Measurements from ENCODE around the gene PKNOX2. TPM values are rescaled to one million over a fixed set of nuclear protein-coding genes. Genes with fewer than 3 reads are reported as not detected.

Gene PKNOX2
- total RNA-seq, 1 experiment from 2014 or later: not detected

- Histone ChIP-seq H3K9me3 (no peaks in the 10 kb centered on the region), H3K27me3 (replicated peaks; ENCODE audit: control insufficient read depth, insufficient read depth, low read length) (peaks cover 3% of the 10 kb centered on the region; the same call in 1 of the 2 replicates), H3K4me3 (ENCODE audit: low read depth, low read length) (no peak overlapping the region), H3K4me1 (no peaks in the 10 kb centered on the region), H3K36me3 (ENCODE audit: control insufficient read depth, insufficient read depth, low read length) (no peaks in the 10 kb centered on the region)
- H3K4me1 Mint-ChIP-seq (ENCODE audit: low read depth, unreplicated experiment): no peaks in the 10 kb centered on the region
- H3K9me3 Mint-ChIP-seq (ENCODE audit: unreplicated experiment): no peaks in the 10 kb centered on the region
- no peak for DNase-seq
- POLR2A ChIA-PET: no interaction called here
- CTCF ChIA-PET: no interaction called here
- TF ChIP-seq, protein P1, sequence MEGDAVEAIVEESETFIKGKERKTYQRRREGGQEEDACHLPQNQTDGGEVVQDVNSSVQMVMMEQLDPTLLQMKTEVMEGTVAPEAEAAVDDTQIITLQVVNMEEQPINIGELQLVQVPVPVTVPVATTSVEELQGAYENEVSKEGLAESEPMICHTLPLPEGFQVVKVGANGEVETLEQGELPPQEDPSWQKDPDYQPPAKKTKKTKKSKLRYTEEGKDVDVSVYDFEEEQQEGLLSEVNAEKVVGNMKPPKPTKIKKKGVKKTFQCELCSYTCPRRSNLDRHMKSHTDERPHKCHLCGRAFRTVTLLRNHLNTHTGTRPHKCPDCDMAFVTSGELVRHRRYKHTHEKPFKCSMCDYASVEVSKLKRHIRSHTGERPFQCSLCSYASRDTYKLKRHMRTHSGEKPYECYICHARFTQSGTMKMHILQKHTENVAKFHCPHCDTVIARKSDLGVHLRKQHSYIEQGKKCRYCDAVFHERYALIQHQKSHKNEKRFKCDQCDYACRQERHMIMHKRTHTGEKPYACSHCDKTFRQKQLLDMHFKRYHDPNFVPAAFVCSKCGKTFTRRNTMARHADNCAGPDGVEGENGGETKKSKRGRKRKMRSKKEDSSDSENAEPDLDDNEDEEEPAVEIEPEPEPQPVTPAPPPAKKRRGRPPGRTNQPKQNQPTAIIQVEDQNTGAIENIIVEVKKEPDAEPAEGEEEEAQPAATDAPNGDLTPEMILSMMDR (IDR thresholded peaks at IDR 0.05; ENCODE audit: insufficient read depth in 1 of 2, low read depth in 1 of 2, low read length in 1 of 2, severe bottlenecking in 1 of 2, unreplicated experiment in 1 of 2): no peak
- intact Hi-C loops (cut with micrococcal nuclease; ENCODE audit: unreplicated experiment): no loop called here
- H3K4me3 Mint-ChIP-seq (ENCODE audit: unreplicated experiment): no peak overlapping the region
- peaks cover 29% of the 10 kb centered on the region for H3K27me3 Mint-ChIP-seq (ENCODE audit: insufficient read depth, unreplicated experiment)
- no peak overlapping the region for H3K27ac Mint-ChIP-seq (ENCODE audit: unreplicated experiment)
- no peaks in the 10 kb centered on the region for H3K36me3 Mint-ChIP-seq (ENCODE audit: insufficient read depth, unreplicated experiment)
- no TSS peak for BruUV-seq (replicated peaks)
Observed at GRCh38 chr11:125332821-125333220, 168.3 kb downstream of the PKNOX2 start.

- no peak overlapping the region for H3K4me3 ChIP-seq (ENCODE audit: low read depth, low read length)
- ChIA-PET CTCF (interaction anchor here (0.7 kb wide), 1 partner anchor 1449 kb away, joined by 4 read pairs; no protein-coding TSS in a partner anchor), POLR2A (interaction anchor here (0.6 kb wide), 1 partner anchor 39 kb away, joined by 3 read pairs; no protein-coding TSS in a partner anchor)
- no peaks in the 10 kb centered on the region for H3K36me3 Mint-ChIP-seq (ENCODE audit: insufficient read depth, unreplicated experiment)
- H3K36me3 ChIP-seq (ENCODE audit: control insufficient read depth, insufficient read depth, low read length): no peaks in the 10 kb centered on the region
- no peaks in the 10 kb centered on the region for H3K4me1 ChIP-seq
- no peak overlapping the region for H3K4me3 Mint-ChIP-seq (ENCODE audit: unreplicated experiment)
- H3K27me3 Mint-ChIP-seq (ENCODE audit: insufficient read depth, unreplicated experiment): peaks cover 32% of the 10 kb centered on the region
- no TSS peak for BruUV-seq (replicated peaks)
- no peaks in the 10 kb centered on the region for H3K9me3 ChIP-seq
- no peaks in the 10 kb centered on the region for H3K9me3 Mint-ChIP-seq (ENCODE audit: unreplicated experiment)
- peaks cover 3% of the 10 kb centered on the region; the same call in 1 of the 2 replicates for H3K27me3 ChIP-seq (replicated peaks; ENCODE audit: control insufficient read depth, insufficient read depth, low read length)
- peak in 1 of 2 experiments; percentile 21 for DNase-seq
- intact Hi-C loops (cut with micrococcal nuclease; ENCODE audit: unreplicated experiment): no loop called here
- H3K27ac Mint-ChIP-seq (ENCODE audit: unreplicated experiment): no peak overlapping the region
- TF ChIP-seq, protein P1 (IDR thresholded peaks at IDR 0.05; ENCODE audit: insufficient read depth in 1 of 2, low read depth in 1 of 2, low read length in 1 of 2, severe bottlenecking in 1 of 2, unreplicated experiment in 1 of 2): no peak
- no peaks in the 10 kb centered on the region for H3K4me1 Mint-ChIP-seq (ENCODE audit: low read depth, unreplicated experiment)
Observed at GRCh38 chr11:125333354-125334073, 169.0 kb downstream of the PKNOX2 start.

- BruUV-seq (replicated peaks): no TSS peak
- Histone ChIP-seq H3K9me3 (no peaks in the 10 kb centered on the region), H3K4me1 (no peaks in the 10 kb centered on the region), H3K27me3 (replicated peaks; ENCODE audit: control insufficient read depth, insufficient read depth, low read length) (0 out of 2 replicates have a peak, but pooled peaks cover 1% of the 10 kb centered on the region), H3K4me3 (ENCODE audit: low read depth, low read length) (no peak overlapping the region), H3K36me3 (ENCODE audit: control insufficient read depth, insufficient read depth, low read length) (no peaks in the 10 kb centered on the region)
- TF ChIP-seq, protein P1 (IDR thresholded peaks at IDR 0.05; ENCODE audit: insufficient read depth in 1 of 2, low read depth in 1 of 2, low read length in 1 of 2, severe bottlenecking in 1 of 2, unreplicated experiment in 1 of 2): no peak
- Mint-ChIP-seq H3K36me3 (ENCODE audit: insufficient read depth, unreplicated experiment) (no peaks in the 10 kb centered on the region), H3K9me3 (ENCODE audit: unreplicated experiment) (no peaks in the 10 kb centered on the region), H3K4me3 (ENCODE audit: unreplicated experiment) (no peak overlapping the region), H3K4me1 (ENCODE audit: low read depth, unreplicated experiment) (no peaks in the 10 kb centered on the region), H3K27ac (ENCODE audit: unreplicated experiment) (no peak overlapping the region), H3K27me3 (ENCODE audit: insufficient read depth, unreplicated experiment) (peaks cover 35% of the 10 kb centered on the region)
- POLR2A ChIA-PET: no interaction called here
- no peak for DNase-seq
- intact Hi-C loops (cut with micrococcal nuclease; ENCODE audit: unreplicated experiment): no loop called here
- CTCF ChIA-PET: interaction anchor here (0.6 kb wide), 1 partner anchor 118 kb away, joined by 5 read pairs; no protein-coding TSS in a partner anchor
Observed at GRCh38 chr11:125335106-125335505, 170.6 kb downstream of the PKNOX2 start.

Data from Caco-2 (cell line).